K562 (cell line): ENCODE data around the gene PHC3.

Experiments
- CTCF ChIP-seq, 3 experiments: IDR thresholded peaks in 2 of 3; conservative IDR thresholded peaks in 1 of 3; 2 replicates each; pipeline ENCODE4 v1.5.1; 2011 to 2012; ENCODE audit warnings: low read length in 3 of 3, mild to moderate bottlenecking in 3 of 3, control low read depth in 2 of 3, improper control_type of control experiment in 1 of 3, inconsistent platforms in 1 of 3, low read depth in 1 of 3, mixed read lengths in 1 of 3, moderate library complexity in 1 of 3; ENCODE audit not compliant: insufficient read depth in 2 of 3
- HNRNPUL1 ChIP-seq: fragments of 200-400 bp; formaldehyde crosslinking; IDR thresholded peaks from 2 replicates; pipeline ENCODE4 v1.6.1; 2017; ENCODE audit warnings: low read length
- MXI1 ChIP-seq: IDR thresholded peaks from 2 replicates; pipeline ENCODE4 v1.6.1; 2011; ENCODE audit warnings: low read depth, mild to moderate bottlenecking, improper control_type of control experiment, low read length
- ZNF146 ChIP-seq: IDR thresholded peaks from one replicate; pipeline ENCODE4 v1.6.1; 2018; ENCODE audit warnings: missing compliant biosample characterization; ENCODE audit not compliant: unreplicated experiment
- ZNF232 ChIP-seq: sonication (generic); formaldehyde crosslinking; IDR thresholded peaks from 2 replicates; pipeline ENCODE4 v1.8.0; 2022; ENCODE audit warnings: mild to moderate bottlenecking, missing genetic modification reagents
- ZNF24 ChIP-seq: fragments of 450-650 bp; IDR thresholded peaks from 2 replicates; pipeline ENCODE4 v1.6.1; 2016

GRCh38 chr3:170058127-170058526, 123.4 kb downstream of the PHC3 start:
- TF ChIP-seq ZNF146 (CRISPR knock-in tag) (no peak), CTCF (IDR thresholded peaks at IDR 0.05 in 2 of 3, conservative IDR thresholded peaks at IDR 0.05 in 1 of 3; ENCODE audit: insufficient read depth in 2 of 3, low read depth in 1 of 3, low read length in 3 of 3) (no peak), ZNF232 (CRISPR knock-in tag) (no peak), ZNF24 (no peak), MXI1 (no peak), HNRNPUL1 (no peak)
